ENCODE measurements around the gene SMKR1. TPM values are rescaled to one million over a fixed set of nuclear protein-coding genes. Genes with fewer than 3 reads are reported as not detected.
"Not testable (repeated sequence)": the region's sequence is repeated elsewhere in the genome, so short reads cannot be mapped to it uniquely, and the experiment has no call there.

SMKR1 gene
- total RNA-seq, 1 donor from 2014 or later = 0.51 TPM

- no peak for DNase-seq (ENCODE audit: low read depth in 2 of 2)
These were observed 19.6 kb upstream of the SMKR1 start for GRCh38 chr7:129482781-129483180.

- no peak for DNase-seq (ENCODE audit: low read depth in 2 of 2)
These were observed 12.8 kb upstream of the SMKR1 start for GRCh38 chr7:129489491-129489890.

- no peak for DNase-seq (ENCODE audit: low read depth in 2 of 2)
These were observed 9.9 kb upstream of the SMKR1 start for GRCh38 chr7:129492391-129492790.

- DNase-seq (ENCODE audit: low read depth in 2 of 2) = no peak
These were observed 8.8 kb upstream of the SMKR1 start for GRCh38 chr7:129493555-129493954.

GRCh38 chr7:129494041-129494440 lies 8.3 kb upstream of the SMKR1 start:
- DNase-seq (ENCODE audit: low read depth in 2 of 2) = peak in 1 of 2 donors; percentile 8

GRCh38 chr7:129495987-129496386 lies 6.3 kb upstream of the SMKR1 start:
- DNase-seq (ENCODE audit: low read depth in 2 of 2) = no peak

GRCh38 chr7:129496653-129497052 lies 5.7 kb upstream of the SMKR1 start:
- no peak for DNase-seq (ENCODE audit: low read depth in 2 of 2)

GRCh38 chr7:129497156-129497555 lies 5.2 kb upstream of the SMKR1 start:
- DNase-seq (ENCODE audit: low read depth in 2 of 2) = no peak

GRCh38 chr7:129498021-129498420 lies 4.3 kb upstream of the SMKR1 start:
- DNase-seq (ENCODE audit: low read depth in 2 of 2) = no peak

- no peak for DNase-seq (ENCODE audit: low read depth in 2 of 2)
These were observed 2.3 kb upstream of the SMKR1 start for GRCh38 chr7:129499999-129500398.

- no peak for DNase-seq (ENCODE audit: low read depth in 2 of 2)
These were observed 666 bp downstream of the SMKR1 start for GRCh38 chr7:129502708-129503685.

GRCh38 chr7:129503725-129504124 lies 1.4 kb downstream of the SMKR1 start:
- no peak for DNase-seq (ENCODE audit: low read depth in 2 of 2)

GRCh38 chr7:129512192-129512591 lies 9.9 kb downstream of the SMKR1 start:
- DNase-seq (ENCODE audit: low read depth in 2 of 2) = no peak

GRCh38 chr7:129513546-129513945 lies 11.2 kb downstream of the SMKR1 start:
- no peak for DNase-seq (ENCODE audit: low read depth in 2 of 2)

- DNase-seq (ENCODE audit: low read depth in 2 of 2) = no peak
These were observed 12.4 kb downstream of the SMKR1 start for GRCh38 chr7:129514683-129515082.

- DNase-seq (ENCODE audit: low read depth in 2 of 2) = no peak
These were observed 13.1 kb downstream of the SMKR1 start for GRCh38 chr7:129515381-129515780.

GRCh38 chr7:129517931-129518330 lies 15.6 kb downstream of the SMKR1 start:
- peak; percentile 47 to 74 for DNase-seq (ENCODE audit: low read depth in 2 of 2)

GRCh38 chr7:129519464-129519863 lies 17.1 kb downstream of the SMKR1 start:
- no peak for DNase-seq (ENCODE audit: low read depth in 2 of 2)

- peak in 1 of 2 donors; percentile 7 for DNase-seq (ENCODE audit: low read depth in 2 of 2)
These were observed 20.0 kb downstream of the SMKR1 start for GRCh38 chr7:129522088-129522970.

- DNase-seq (ENCODE audit: low read depth in 2 of 2) = no peak
These were observed 20.6 kb downstream of the SMKR1 start for GRCh38 chr7:129522971-129523340.

- DNase-seq (ENCODE audit: low read depth in 2 of 2) = no peak
These were observed 21.6 kb downstream of the SMKR1 start for GRCh38 chr7:129523924-129524323.

- not testable (repeated sequence) for DNase-seq (ENCODE audit: low read depth in 2 of 2)
These were observed 22.1 kb downstream of the SMKR1 start for GRCh38 chr7:129524405-129524804.

All from dermis microvascular lymphatic vessel endothelial cell (primary cell).